ENCODE results near the gene NAMPT. TPM values are rescaled to one million over a fixed set of nuclear protein-coding genes. Genes with fewer than 3 reads are reported as not detected.

NAMPT gene
- total RNA-seq, 4 donors from 2014 or later: 107 to 199 (median 159) TPM

DNA sequence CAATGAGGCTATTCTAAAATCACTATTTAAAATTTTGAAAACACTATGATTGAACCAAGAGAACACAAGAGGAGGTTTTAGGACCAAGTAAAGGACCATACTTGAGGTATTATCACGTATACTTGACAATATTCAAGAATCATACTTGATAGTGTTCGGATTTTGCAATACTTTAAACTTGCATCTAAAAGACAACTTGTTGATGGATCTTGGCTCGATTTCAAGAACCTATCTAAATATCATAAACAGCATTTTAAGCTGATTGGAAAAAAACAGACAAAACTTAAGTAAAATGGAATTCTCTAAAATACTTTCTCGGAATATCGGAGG, 1.3 kb downstream of the NAMPT start:
- H3K27ac ChIP-seq: peak overlapping the region; percentile 87 to 98 (median 97)
- DNase-seq: no peak
- peak overlapping the region; percentile 70 to 80 (median 74) for H3K4me3 ChIP-seq
- no peak for ATAC-seq
- in situ Hi-C loops (cut with MboI; ENCODE audit: low sequenced_read_pairs in 4 of 4) (loop anchor here in 3 of 4 donors (10.0 to 25.0 kb wide), 4 partner anchors 96 to 879 kb away; partner anchors contain the start of gene HBP1 (in 1 of the 3)), intact Hi-C loops (cut with DNase I; ENCODE audit: low total_unique reads) (loop anchor here (5.0 to 10.0 kb wide), 7 partner anchors 219 to 1611 kb away; partner anchors contain the start of genes ATXN7L1, CBLL1, DLD and HBP1)
- TF ChIP-seq, protein P1, sequence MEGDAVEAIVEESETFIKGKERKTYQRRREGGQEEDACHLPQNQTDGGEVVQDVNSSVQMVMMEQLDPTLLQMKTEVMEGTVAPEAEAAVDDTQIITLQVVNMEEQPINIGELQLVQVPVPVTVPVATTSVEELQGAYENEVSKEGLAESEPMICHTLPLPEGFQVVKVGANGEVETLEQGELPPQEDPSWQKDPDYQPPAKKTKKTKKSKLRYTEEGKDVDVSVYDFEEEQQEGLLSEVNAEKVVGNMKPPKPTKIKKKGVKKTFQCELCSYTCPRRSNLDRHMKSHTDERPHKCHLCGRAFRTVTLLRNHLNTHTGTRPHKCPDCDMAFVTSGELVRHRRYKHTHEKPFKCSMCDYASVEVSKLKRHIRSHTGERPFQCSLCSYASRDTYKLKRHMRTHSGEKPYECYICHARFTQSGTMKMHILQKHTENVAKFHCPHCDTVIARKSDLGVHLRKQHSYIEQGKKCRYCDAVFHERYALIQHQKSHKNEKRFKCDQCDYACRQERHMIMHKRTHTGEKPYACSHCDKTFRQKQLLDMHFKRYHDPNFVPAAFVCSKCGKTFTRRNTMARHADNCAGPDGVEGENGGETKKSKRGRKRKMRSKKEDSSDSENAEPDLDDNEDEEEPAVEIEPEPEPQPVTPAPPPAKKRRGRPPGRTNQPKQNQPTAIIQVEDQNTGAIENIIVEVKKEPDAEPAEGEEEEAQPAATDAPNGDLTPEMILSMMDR (IDR thresholded peaks at IDR 0.05 in 4 of 5, conservative IDR thresholded peaks at IDR 0.05 in 1 of 5): no peak
- no peak for TF ChIP-seq POLR2A (IDR thresholded peaks at IDR 0.05)
- H3K4me1 ChIP-seq: peaks cover 22 to 42% of the 10 kb centered on the region in 2 donors
- no peaks in the 10 kb centered on the region for H3K27me3 ChIP-seq
- H3K36me3 ChIP-seq: no peaks in the 10 kb centered on the region
- H3K9me3 ChIP-seq: no peaks in the 10 kb centered on the region

DNA sequence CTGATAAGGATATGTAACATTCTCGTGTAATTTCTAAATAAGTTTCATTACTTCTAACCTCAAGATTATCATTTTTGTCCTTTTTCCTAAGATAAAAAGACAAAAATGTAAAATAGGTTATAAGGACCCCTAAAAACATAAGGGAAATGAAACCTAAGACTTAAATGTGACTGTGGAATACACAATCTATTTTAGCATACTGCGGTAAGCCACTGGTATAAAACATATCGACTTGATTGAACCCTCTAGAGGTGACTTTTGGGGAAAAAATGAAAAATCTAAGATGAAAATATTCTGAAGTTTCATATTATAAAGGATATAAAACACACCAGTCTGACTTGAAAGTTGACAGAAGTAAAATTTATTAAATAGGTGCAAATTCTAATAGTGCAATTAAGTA, 1.9 kb downstream of the NAMPT start:
- peaks cover 24 to 42% of the 10 kb centered on the region in 2 donors for H3K4me1 ChIP-seq
- no peak for TF ChIP-seq POLR2A (IDR thresholded peaks at IDR 0.05)
- TF ChIP-seq, protein P1 (IDR thresholded peaks at IDR 0.05 in 4 of 5, conservative IDR thresholded peaks at IDR 0.05 in 1 of 5): no peak
- ATAC-seq (no peak), DNase-seq (no peak)
- no peaks in the 10 kb centered on the region for H3K27me3 ChIP-seq
- in situ Hi-C loops (cut with MboI; ENCODE audit: low sequenced_read_pairs in 4 of 4) (loop anchor here in 3 of 4 donors (10.0 to 25.0 kb wide), 4 partner anchors 96 to 879 kb away; partner anchors contain the start of gene HBP1 (in 1 of the 3)), intact Hi-C loops (cut with DNase I; ENCODE audit: low total_unique reads) (loop anchor here (5.0 to 10.0 kb wide), 7 partner anchors 218 to 1612 kb away; partner anchors contain the start of genes ATXN7L1, CBLL1, DLD and HBP1)
- H3K27ac ChIP-seq: peak overlapping the region in 2 of 4 donors; percentile 98
- H3K9me3 ChIP-seq: no peaks in the 10 kb centered on the region
- peak overlapping the region in 3 of 4 donors; percentile 70 to 80 (median 75) for H3K4me3 ChIP-seq
- no peaks in the 10 kb centered on the region for H3K36me3 ChIP-seq

DNA sequence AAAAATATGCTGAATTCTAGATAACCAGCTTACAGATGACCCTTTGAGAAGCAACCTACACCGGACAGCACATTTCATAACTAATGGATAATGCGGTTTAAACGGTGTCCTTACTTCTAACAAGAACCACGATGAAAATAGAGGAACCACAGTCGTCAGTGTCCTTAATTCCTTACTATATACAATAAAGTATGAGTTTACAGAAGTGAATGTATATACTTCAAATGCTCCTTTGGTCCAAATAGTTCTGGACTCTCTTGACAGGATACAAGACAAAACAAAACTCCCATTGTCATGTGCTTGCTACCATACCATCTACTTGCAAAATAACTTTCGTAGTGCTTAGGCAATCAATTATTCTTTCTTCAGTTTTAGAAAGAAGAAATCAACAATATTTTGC, 2.4 kb downstream of the NAMPT start:
- peaks cover 24 to 42% of the 10 kb centered on the region in 2 donors for H3K4me1 ChIP-seq
- peak overlapping the region in 1 of 4 donors; percentile 80 for H3K4me3 ChIP-seq
- in situ Hi-C loops (cut with MboI; ENCODE audit: low sequenced_read_pairs in 4 of 4): loop anchor here in 3 of 4 donors (10.0 to 25.0 kb wide), 4 partner anchors 95 to 880 kb away; partner anchors contain the start of gene HBP1 (in 1 of the 3)
- no peaks in the 10 kb centered on the region for H3K9me3 ChIP-seq
- DNase-seq (no peak), ATAC-seq (no peak)
- H3K36me3 ChIP-seq: no peaks in the 10 kb centered on the region
- H3K27me3 ChIP-seq: no peaks in the 10 kb centered on the region
- peak overlapping the region in 1 of 4 donors; percentile 98 for H3K27ac ChIP-seq
- intact Hi-C loops (cut with DNase I; ENCODE audit: low total_unique reads): loop anchor here (5.0 to 10.0 kb wide), 7 partner anchors 218 to 1612 kb away; partner anchors contain the start of genes ATXN7L1, CBLL1, DLD and HBP1
- no peak for TF ChIP-seq POLR2A (IDR thresholded peaks at IDR 0.05)
- TF ChIP-seq, protein P1 (IDR thresholded peaks at IDR 0.05 in 4 of 5, conservative IDR thresholded peaks at IDR 0.05 in 1 of 5): no peak

DNA sequence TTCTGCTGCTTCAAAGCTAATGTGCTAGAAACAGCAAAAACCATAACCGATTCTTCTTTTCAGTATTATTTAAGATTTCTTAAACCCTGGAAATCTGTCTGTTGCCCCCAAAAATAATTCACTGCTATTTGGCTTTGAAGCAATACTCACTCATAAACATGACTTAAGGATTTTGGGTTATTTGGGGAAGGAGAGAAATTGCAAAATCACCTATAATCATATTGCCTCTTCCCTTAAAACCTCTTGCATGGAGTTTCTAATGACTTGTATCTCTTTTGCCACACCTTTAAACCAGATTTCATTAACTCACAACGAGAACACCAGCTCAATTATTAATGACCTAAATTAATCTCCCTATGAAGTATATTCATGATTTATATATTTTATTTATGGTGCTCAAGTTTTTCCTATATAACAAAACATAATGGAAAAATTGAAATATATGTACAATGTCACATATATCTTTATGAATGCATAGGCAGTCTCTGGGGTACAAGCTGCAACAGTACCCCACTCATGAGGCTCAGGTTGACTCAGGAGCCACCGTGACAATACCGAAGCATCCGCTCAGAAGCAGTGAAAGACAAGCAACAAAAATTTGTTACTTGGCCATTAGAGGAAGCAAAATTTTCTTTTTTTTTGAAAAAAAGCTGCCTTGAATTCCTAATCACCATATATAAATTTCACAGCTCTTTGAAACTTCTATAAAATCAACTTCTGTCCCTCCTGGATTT, 3.0 kb downstream of the NAMPT start:
- in situ Hi-C loops (cut with MboI; ENCODE audit: low sequenced_read_pairs in 4 of 4): loop anchor here in 3 of 4 donors (10.0 to 25.0 kb wide), 4 partner anchors 94 to 881 kb away; partner anchors contain the start of gene HBP1 (in 1 of the 3)
- intact Hi-C loops (cut with DNase I; ENCODE audit: low total_unique reads): loop anchor here (5.0 to 10.0 kb wide), 7 partner anchors 217 to 1613 kb away; partner anchors contain the start of genes ATXN7L1, CBLL1, DLD and HBP1
- Histone ChIP-seq H3K4me1 (peaks cover 24 to 42% of the 10 kb centered on the region in 2 donors), H3K9me3 (no peaks in the 10 kb centered on the region), H3K27ac (no peak overlapping the region), H3K36me3 (no peaks in the 10 kb centered on the region), H3K4me3 (no peak overlapping the region), H3K27me3 (no peaks in the 10 kb centered on the region)
- ATAC-seq (no peak), DNase-seq (no peak)
- no peak for TF ChIP-seq POLR2A (IDR thresholded peaks at IDR 0.05)
- TF ChIP-seq, protein P1 (IDR thresholded peaks at IDR 0.05 in 4 of 5, conservative IDR thresholded peaks at IDR 0.05 in 1 of 5): no peak

Measured in gastrocnemius medialis (tissue), 4 donors.